Measurements from ENCODE around the gene IGF2. TPM values are rescaled to one million over a fixed set of nuclear protein-coding genes. Genes with fewer than 3 reads are reported as not detected.

IGF2 gene
- polyA plus RNA-seq (2013, experiment 1 of 2; ENCODE audit: insufficient read length) = 26.9 TPM
- polyA plus RNA-seq (2013, experiment 2 of 2; ENCODE audit: insufficient read length) = 24.7 TPM

- no peak for DNase-seq
Measured at GRCh38 chr11:2139123-2139521, at the start of gene IGF2. IGF2 (minus strand) TSS chr11:2139389; CDS start chr11:2135523, 3,866 bp downstream.

- DNase-seq = no peak
Measured at GRCh38 chr11:2188745-2189144, 49.6 kb upstream of the IGF2 start.

GRCh38 chr11:2187280-2187707, 48.1 kb upstream of the IGF2 start:
- DNase-seq = no peak

GRCh38 chr11:2186669-2187279, 47.6 kb upstream of the IGF2 start:
- DNase-seq = no peak

- DNase-seq = no peak
Measured at GRCh38 chr11:2185324-2186085, 46.3 kb upstream of the IGF2 start.

GRCh38 chr11:2182692-2183474, 43.7 kb upstream of the IGF2 start:
- no peak for DNase-seq

GRCh38 chr11:2182075-2182474, 42.9 kb upstream of the IGF2 start:
- DNase-seq = no peak

GRCh38 chr11:2180789-2181370, 41.7 kb upstream of the IGF2 start:
- no peak for DNase-seq

GRCh38 chr11:2180347-2180746, 41.2 kb upstream of the IGF2 start:
- no peak for DNase-seq

- no peak for DNase-seq
Measured at GRCh38 chr11:2179516-2179915, 40.3 kb upstream of the IGF2 start.

- DNase-seq = peak; percentile 78
Measured at GRCh38 chr11:2178906-2179494, 39.8 kb upstream of the IGF2 start.

- peak; percentile 27 for DNase-seq
Measured at GRCh38 chr11:2178055-2178773, 39.0 kb upstream of the IGF2 start.

GRCh38 chr11:2177076-2177475, 37.9 kb upstream of the IGF2 start:
- no peak for DNase-seq

- no peak for DNase-seq
Measured at GRCh38 chr11:2176389-2176900, 37.3 kb upstream of the IGF2 start.

GRCh38 chr11:2175659-2176058, 36.5 kb upstream of the IGF2 start:
- DNase-seq = peak; percentile 82

- DNase-seq = no peak
Measured at GRCh38 chr11:2174361-2174760, 35.2 kb upstream of the IGF2 start.

- no peak for DNase-seq
Measured at GRCh38 chr11:2173761-2174160, 34.6 kb upstream of the IGF2 start.

- no peak for DNase-seq
Measured at GRCh38 chr11:2173150-2173693, 34.0 kb upstream of the IGF2 start.

GRCh38 chr11:2172676-2173075, 33.5 kb upstream of the IGF2 start:
- no peak for DNase-seq

- no peak for DNase-seq
Measured at GRCh38 chr11:2171591-2172003, 32.4 kb upstream of the IGF2 start, which contains the start of gene TH. TH (minus strand) TSS chr11:2171815; CDS start chr11:2171786, 29 bp downstream.
